Vagina (tissue), 2 donors: ENCODE measurements around the gene CHN2. TPM values are rescaled to one million over a fixed set of nuclear protein-coding genes. Genes with fewer than 3 reads are reported as not detected.
"Not testable (repeated sequence)": the region's sequence is repeated elsewhere in the genome, so short reads cannot be mapped to it uniquely, and the experiment has no call there.

Source experiments
- DNase-seq, 2 donors: peaks; one replicate each; pipeline ENCODE4 v3.0.0-alpha.2; 2017; ENCODE audit errors: extremely low spot score in 2 of 2
- H3K27ac ChIP-seq: fragments of 200-600 bp; sonication (generic); one replicate; pipeline ENCODE4 v1.5.1; 2019
- H3K27me3 ChIP-seq: fragments of 200-600 bp; sonication (generic); one replicate; pipeline ENCODE4 v1.5.1; 2019
- H3K36me3 ChIP-seq, 2 donors: fragments of 200-600 bp; sonication (generic); one replicate each; pipeline ENCODE4 v1.5.1; 2017 to 2019
- H3K4me1 ChIP-seq: fragments of 200-600 bp; sonication (generic); one replicate; pipeline ENCODE4 v1.5.1; 2019
- H3K4me3 ChIP-seq, 2 donors: fragments of 200-600 bp; sonication (generic); 1 replicate in 1 of 2; 2 replicates in 1 of 2; pipeline ENCODE4 v1.5.1; 2016 to 2019
- H3K9me3 ChIP-seq: fragments of 200-600 bp; sonication (generic); one replicate; pipeline ENCODE4 v1.5.1; 2019
- POLR2A ChIP-seq, 2 donors: fragments of 450-650 bp; IDR thresholded peaks; one replicate each; pipeline ENCODE4 v1.6.1; 2017; ENCODE audit warnings: antibody characterized with exemption in 2 of 2, mild to moderate bottlenecking in 2 of 2, moderate library complexity in 2 of 2
- POLR2AphosphoS5 ChIP-seq, 2 donors: sonication (generic); formaldehyde crosslinking; IDR thresholded peaks; one replicate each; pipeline ENCODE4 v1.9.0; 2017; ENCODE audit warnings: antibody characterized with exemption in 2 of 2, mild to moderate bottlenecking in 2 of 2, low read depth in 1 of 2; ENCODE audit not compliant: insufficient read depth in 1 of 2
- intact Hi-C: fragments of 100-400 bp; cut with DNase I; formaldehyde crosslinking; loops from one replicate; pipeline ENCODE4 v1.15.1; 2023
- total RNA-seq: library from RNA; depleted of rRNA; stranded (reverse); fragments of >200 nt; gene quantifications from one replicate; pipeline ENCODE4 v1.2.3, GENCODE V29; 2016
- TF ChIP-seq, protein P1 (sequence below), 3 experiments: fragments of 450-650 bp in 2 of 3; fragments of 200-600 bp in 1 of 3; sonication (generic) in 1 of 3; IDR thresholded peaks; one replicate each; pipeline ENCODE4 v1.5.1; 2017 to 2019; ENCODE audit warnings: antibody characterized with exemption in 3 of 3, mild to moderate bottlenecking in 2 of 3, moderate library complexity in 2 of 3

CHN2 gene
- total RNA-seq, 1 donor from 2014 or later: 11.0 TPM

DNA sequence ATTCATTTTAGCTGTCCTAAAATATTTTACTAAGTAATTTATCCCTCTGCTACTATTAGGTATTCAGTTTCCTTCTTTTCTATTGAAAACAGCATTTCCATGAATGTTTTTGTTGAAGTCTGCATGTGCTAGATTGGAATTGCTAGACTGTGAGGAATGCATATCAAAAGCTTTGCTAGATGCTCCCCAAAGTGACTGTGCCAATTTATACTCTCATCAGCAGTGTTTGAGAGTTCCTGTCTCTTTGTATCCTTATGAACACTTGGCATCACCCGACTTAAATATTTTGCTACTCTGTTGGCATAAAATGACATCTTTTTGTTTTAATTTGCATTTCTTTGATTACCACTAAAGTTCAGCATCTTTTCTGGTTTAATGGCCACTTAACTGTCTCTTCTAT is 324.0 kb downstream of the CHN2 start:
- TF ChIP-seq, protein P1, sequence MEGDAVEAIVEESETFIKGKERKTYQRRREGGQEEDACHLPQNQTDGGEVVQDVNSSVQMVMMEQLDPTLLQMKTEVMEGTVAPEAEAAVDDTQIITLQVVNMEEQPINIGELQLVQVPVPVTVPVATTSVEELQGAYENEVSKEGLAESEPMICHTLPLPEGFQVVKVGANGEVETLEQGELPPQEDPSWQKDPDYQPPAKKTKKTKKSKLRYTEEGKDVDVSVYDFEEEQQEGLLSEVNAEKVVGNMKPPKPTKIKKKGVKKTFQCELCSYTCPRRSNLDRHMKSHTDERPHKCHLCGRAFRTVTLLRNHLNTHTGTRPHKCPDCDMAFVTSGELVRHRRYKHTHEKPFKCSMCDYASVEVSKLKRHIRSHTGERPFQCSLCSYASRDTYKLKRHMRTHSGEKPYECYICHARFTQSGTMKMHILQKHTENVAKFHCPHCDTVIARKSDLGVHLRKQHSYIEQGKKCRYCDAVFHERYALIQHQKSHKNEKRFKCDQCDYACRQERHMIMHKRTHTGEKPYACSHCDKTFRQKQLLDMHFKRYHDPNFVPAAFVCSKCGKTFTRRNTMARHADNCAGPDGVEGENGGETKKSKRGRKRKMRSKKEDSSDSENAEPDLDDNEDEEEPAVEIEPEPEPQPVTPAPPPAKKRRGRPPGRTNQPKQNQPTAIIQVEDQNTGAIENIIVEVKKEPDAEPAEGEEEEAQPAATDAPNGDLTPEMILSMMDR (IDR thresholded peaks at IDR 0.05): no peak
- TF ChIP-seq POLR2A (IDR thresholded peaks at IDR 0.05) (no peak), POLR2AphosphoS5 (IDR thresholded peaks at IDR 0.05; ENCODE audit: insufficient read depth in 1 of 2, low read depth in 1 of 2) (no peak)
- Histone ChIP-seq H3K36me3 (no peaks in the 10 kb centered on the region), H3K4me1 (no peaks in the 10 kb centered on the region), H3K27ac (no peak overlapping the region), H3K4me3 (no peak overlapping the region), H3K9me3 (no peaks in the 10 kb centered on the region), H3K27me3 (no peaks in the 10 kb centered on the region)
- DNase-seq: no peak
- intact Hi-C loops: no loop called here

DNA sequence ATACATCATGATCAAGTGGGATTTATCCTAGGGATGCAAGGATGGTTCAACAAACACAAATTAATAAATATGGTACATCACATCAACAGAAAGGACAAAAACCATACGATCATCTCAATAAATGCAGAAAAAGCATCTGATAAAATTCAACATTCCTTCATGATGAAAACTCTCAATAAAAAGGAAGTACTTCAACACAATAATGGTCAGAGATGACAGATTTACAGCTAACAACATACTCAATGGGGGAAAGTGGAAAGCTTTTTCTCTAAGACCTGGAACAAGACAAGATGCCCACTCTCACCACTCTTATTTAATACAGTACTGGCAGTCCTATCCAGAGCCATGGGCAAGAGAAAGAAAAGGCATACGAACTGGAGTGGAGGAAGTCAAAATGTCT is 329.2 kb downstream of the CHN2 start:
- intact Hi-C loops: no loop called here
- no peak overlapping the region for H3K4me3 ChIP-seq
- TF ChIP-seq POLR2AphosphoS5 (IDR thresholded peaks at IDR 0.05; ENCODE audit: insufficient read depth in 1 of 2, low read depth in 1 of 2) (no peak), POLR2A (IDR thresholded peaks at IDR 0.05) (no peak)
- TF ChIP-seq, protein P1 (IDR thresholded peaks at IDR 0.05): no peak
- H3K9me3 ChIP-seq: no peaks in the 10 kb centered on the region
- H3K27ac ChIP-seq: no peak overlapping the region
- H3K36me3 ChIP-seq: no peaks in the 10 kb centered on the region
- no peaks in the 10 kb centered on the region for H3K4me1 ChIP-seq
- no peak for DNase-seq
- H3K27me3 ChIP-seq: no peaks in the 10 kb centered on the region

DNA sequence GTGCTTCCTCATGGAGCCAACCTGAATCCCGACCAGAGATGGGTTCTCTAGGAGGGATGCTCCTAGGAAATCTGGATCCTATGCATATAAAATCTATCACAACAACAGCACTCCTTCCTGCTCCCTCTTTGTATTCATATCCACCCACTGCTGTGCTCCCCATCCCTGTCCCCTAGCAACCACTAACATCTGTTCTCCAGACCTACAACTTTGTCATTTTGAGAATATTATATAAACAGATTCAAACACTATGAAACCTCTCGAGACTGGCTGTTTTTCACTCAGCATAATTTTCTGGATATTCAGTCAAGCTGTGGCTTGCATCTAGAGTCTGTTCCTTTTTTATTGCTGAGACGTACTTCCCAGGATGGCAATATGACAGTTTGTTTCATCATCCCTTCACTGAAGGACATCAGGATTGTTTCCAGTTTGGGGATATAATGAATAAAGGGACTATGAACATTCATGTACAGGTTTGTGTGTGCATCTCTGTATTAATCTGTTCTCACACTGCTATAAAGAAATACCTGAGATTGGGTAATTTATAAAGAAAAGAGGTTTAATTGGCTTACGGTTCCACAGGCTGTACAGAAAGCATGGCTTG is 333.0 kb downstream of the CHN2 start:
- Histone ChIP-seq H3K27me3 (no peaks in the 10 kb centered on the region), H3K4me3 (no peak overlapping the region), H3K9me3 (no peaks in the 10 kb centered on the region), H3K36me3 (no peaks in the 10 kb centered on the region), H3K27ac (no peak overlapping the region), H3K4me1 (no peaks in the 10 kb centered on the region)
- no peak for TF ChIP-seq POLR2AphosphoS5 (IDR thresholded peaks at IDR 0.05; ENCODE audit: insufficient read depth in 1 of 2, low read depth in 1 of 2)
- no peak for TF ChIP-seq POLR2A (IDR thresholded peaks at IDR 0.05)
- TF ChIP-seq, protein P1 (IDR thresholded peaks at IDR 0.05): no peak
- no peak for DNase-seq
- intact Hi-C loops: no loop called here

DNA sequence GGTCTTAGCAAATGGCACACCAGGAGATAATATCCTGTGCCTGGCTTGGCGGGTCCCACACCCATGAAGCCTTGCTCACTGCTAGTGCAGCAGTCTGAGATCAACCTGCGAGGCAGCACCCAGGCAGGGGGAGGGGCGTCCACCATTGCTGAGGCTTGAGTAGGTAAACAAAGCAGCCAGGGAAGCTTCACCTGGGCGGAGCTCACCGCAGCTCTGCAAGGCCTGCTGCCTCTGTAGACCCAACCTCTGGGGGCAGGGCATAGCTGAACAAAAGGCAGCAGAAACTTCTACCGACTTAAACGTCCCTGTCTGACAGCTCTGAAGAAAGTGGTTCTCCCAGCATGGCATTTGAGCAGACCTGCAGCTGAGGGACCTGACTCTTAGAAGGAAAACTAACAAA is 334.0 kb downstream of the CHN2 start:
- H3K27me3 ChIP-seq, H3K4me3 ChIP-seq, H3K4me1 ChIP-seq, intact Hi-C loops, H3K36me3 ChIP-seq, H3K27ac ChIP-seq, H3K9me3 ChIP-seq, DNase-seq: not testable (repeated sequence)

Other genes starting within 250 kb of the CHN2 start
- 11.0 TPM for gene TRIL, start 236.4 kb upstream of the CHN2 start, total RNA-seq
- gene CPVL, start 48.2 kb upstream of the CHN2 start, total RNA-seq: 9.6 TPM